ENCODE measurements around the gene HASPIN. TPM values are rescaled to one million over a fixed set of nuclear protein-coding genes. Genes with fewer than 3 reads are reported as not detected.

Gene HASPIN
- total RNA-seq, 1 donor from 2014 or later = 13.1 TPM

DNA sequence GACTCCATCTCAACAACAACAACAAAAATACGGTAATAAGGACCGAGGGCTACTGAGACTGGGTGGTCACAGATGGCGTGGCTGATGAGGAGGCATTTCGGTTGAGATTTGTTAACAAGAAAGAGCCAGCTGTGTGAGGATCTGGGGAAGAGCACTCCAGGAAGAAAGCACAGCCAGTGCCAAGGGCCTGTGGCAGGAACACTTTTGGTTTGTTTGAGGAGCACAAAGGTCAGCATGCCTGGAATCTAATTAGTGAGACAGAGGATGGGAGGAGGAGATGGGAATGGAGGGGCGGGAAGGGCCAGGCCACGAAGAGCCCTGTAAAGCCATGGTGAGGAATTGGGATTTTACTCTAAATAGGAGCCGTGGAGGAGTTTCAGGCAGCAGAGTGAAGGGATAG is 24.9 kb downstream of the HASPIN start:
- H3K27me3 Mint-ChIP-seq = no peaks in the 10 kb centered on the region
- TF ChIP-seq, protein P1, sequence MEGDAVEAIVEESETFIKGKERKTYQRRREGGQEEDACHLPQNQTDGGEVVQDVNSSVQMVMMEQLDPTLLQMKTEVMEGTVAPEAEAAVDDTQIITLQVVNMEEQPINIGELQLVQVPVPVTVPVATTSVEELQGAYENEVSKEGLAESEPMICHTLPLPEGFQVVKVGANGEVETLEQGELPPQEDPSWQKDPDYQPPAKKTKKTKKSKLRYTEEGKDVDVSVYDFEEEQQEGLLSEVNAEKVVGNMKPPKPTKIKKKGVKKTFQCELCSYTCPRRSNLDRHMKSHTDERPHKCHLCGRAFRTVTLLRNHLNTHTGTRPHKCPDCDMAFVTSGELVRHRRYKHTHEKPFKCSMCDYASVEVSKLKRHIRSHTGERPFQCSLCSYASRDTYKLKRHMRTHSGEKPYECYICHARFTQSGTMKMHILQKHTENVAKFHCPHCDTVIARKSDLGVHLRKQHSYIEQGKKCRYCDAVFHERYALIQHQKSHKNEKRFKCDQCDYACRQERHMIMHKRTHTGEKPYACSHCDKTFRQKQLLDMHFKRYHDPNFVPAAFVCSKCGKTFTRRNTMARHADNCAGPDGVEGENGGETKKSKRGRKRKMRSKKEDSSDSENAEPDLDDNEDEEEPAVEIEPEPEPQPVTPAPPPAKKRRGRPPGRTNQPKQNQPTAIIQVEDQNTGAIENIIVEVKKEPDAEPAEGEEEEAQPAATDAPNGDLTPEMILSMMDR (conservative IDR thresholded peaks at IDR 0.05) = no peak
- DNase-seq (ENCODE audit: extremely low spot score, unreplicated experiment) = no peak
- H3K4me3 Mint-ChIP-seq = no peak overlapping the region
- H3K9me3 Mint-ChIP-seq = no peaks in the 10 kb centered on the region
- no peaks in the 10 kb centered on the region for H3K36me3 Mint-ChIP-seq
- H3K27ac Mint-ChIP-seq = no peak overlapping the region
- H3K4me1 Mint-ChIP-seq (ENCODE audit: unreplicated experiment) = no peaks in the 10 kb centered on the region

DNA sequence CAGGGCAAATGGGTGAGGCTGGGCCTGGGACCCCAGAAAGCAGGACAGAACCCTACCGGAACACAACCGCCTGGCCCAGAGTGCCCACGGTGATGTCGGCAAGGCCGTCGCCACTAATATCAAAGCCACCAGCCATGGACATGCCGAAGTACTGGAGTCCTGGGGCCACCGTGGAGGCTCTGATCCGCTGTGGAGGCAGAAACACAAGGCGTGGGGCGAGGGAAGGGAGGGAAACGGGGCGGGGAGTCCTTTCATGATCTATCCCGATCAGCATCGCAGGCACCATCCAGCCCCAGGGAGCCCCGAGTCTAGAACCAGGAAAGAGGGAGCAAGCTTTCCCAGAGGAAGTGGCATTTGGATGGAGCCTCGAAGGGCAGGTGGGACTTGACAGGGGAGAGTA is 26.6 kb downstream of the HASPIN start:
- no peak overlapping the region for H3K27ac Mint-ChIP-seq
- no peaks in the 10 kb centered on the region for H3K9me3 Mint-ChIP-seq
- TF ChIP-seq, protein P1 (conservative IDR thresholded peaks at IDR 0.05) = no peak
- no peak overlapping the region for H3K4me3 Mint-ChIP-seq
- no peaks in the 10 kb centered on the region for H3K36me3 Mint-ChIP-seq
- H3K27me3 Mint-ChIP-seq = no peaks in the 10 kb centered on the region
- no peaks in the 10 kb centered on the region for H3K4me1 Mint-ChIP-seq (ENCODE audit: unreplicated experiment)
- DNase-seq (ENCODE audit: extremely low spot score, unreplicated experiment) = no peak

DNA sequence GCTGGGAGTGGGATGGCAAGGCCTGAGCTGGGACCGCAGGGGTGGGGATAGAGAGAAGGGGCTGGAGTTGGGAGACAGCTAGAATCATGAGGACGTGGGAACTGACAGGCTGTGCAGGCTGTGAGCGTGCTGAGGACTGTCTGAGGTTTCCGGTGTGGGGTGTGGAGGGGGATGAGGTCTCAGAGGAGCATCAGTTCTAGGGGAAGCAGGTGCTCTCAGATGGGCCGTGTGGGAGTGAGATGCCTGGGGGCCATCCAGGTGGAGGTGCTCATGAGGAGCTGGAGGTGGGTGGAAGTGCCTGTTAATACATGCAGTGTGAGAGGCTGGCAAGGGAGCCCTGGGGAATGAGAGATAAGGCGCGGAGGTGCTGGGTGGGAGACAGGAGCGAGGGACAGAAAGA is 27.2 kb downstream of the HASPIN start:
- Mint-ChIP-seq H3K4me3 (no peak overlapping the region), H3K27ac (no peak overlapping the region), H3K4me1 (ENCODE audit: unreplicated experiment) (no peaks in the 10 kb centered on the region), H3K9me3 (no peaks in the 10 kb centered on the region), H3K36me3 (no peaks in the 10 kb centered on the region), H3K27me3 (no peaks in the 10 kb centered on the region)
- no peak for DNase-seq (ENCODE audit: extremely low spot score, unreplicated experiment)
- TF ChIP-seq, protein P1 (conservative IDR thresholded peaks at IDR 0.05) = no peak

DNA sequence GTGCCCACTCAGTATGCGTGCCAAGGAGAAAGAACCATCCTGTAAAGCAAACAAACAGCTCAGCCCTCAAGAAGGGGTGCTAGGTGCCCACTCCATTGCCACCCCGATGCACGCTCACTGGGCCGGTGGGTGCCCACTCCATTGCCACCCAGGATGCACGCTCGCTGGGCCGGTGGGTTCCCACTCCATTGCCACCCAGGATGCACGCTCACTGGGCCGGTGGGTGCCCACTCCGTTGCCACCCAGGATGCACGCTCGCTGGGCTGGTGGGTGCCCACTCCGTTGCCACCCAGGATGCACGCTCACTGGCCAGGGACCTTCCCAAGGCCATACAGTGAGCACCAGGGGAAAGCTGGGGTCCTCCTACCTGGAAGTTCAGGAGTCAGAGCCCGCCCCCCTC is 28.1 kb downstream of the HASPIN start:
- no peak overlapping the region for H3K4me3 Mint-ChIP-seq
- DNase-seq (ENCODE audit: extremely low spot score, unreplicated experiment) = no peak
- TF ChIP-seq, protein P1 (conservative IDR thresholded peaks at IDR 0.05) = no peak
- no peaks in the 10 kb centered on the region for H3K9me3 Mint-ChIP-seq
- H3K27ac Mint-ChIP-seq = no peak overlapping the region
- no peaks in the 10 kb centered on the region for H3K4me1 Mint-ChIP-seq (ENCODE audit: unreplicated experiment)
- H3K36me3 Mint-ChIP-seq = no peaks in the 10 kb centered on the region
- H3K27me3 Mint-ChIP-seq = no peaks in the 10 kb centered on the region

DNA sequence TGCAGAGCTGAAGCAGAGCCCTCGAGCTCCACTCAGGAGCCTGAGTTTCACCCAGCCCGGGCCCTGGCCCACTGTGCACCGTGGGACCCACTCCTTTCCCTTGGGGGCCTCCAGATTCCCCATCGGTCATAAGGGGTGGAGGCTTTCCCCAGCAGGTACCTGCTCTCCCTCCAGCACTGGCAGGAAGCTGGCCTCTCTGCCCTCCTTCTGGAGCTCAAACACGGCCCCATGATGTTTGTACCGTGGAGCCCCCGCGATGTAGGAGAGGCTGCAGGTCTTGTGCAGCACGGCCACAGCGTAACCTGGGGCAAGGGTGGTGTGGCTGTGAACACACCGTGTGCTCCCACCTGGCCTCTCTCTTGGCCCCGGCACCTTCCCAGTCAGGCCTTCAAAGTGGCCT is 29.9 kb downstream of the HASPIN start:
- no peaks in the 10 kb centered on the region for H3K36me3 Mint-ChIP-seq
- no peaks in the 10 kb centered on the region for H3K27me3 Mint-ChIP-seq
- no peaks in the 10 kb centered on the region for H3K4me1 Mint-ChIP-seq (ENCODE audit: unreplicated experiment)
- no peak for DNase-seq (ENCODE audit: extremely low spot score, unreplicated experiment)
- H3K27ac Mint-ChIP-seq = peak overlapping the region; percentile 56
- no peak overlapping the region for H3K4me3 Mint-ChIP-seq
- H3K9me3 Mint-ChIP-seq = no peaks in the 10 kb centered on the region
- TF ChIP-seq, protein P1 (conservative IDR thresholded peaks at IDR 0.05) = no peak

DNA sequence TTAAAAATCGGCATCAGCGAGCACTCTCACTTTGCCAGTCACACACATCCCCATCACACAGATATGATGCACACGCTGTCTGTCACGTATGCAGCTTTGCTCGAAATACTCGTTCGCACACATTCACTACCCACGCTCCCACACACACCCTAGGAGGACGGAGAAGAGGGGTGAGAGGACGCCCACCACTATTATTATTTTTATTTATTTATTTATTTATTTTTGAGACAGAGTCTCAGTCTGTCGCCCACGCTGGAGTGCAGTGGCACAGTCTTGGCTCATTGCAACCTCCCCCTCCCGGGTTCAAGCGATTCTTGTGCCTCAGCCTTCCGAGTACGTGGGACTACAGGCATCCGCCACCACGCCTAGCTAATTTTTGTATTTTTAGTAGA is 30.4 kb downstream of the HASPIN start:
- TF ChIP-seq, protein P1 (conservative IDR thresholded peaks at IDR 0.05) = no peak
- no peaks in the 10 kb centered on the region for H3K27me3 Mint-ChIP-seq
- H3K4me1 Mint-ChIP-seq (ENCODE audit: unreplicated experiment) = no peaks in the 10 kb centered on the region
- peak overlapping the region; percentile 73 for H3K4me3 Mint-ChIP-seq
- DNase-seq (ENCODE audit: extremely low spot score, unreplicated experiment) = no peak
- H3K9me3 Mint-ChIP-seq = no peaks in the 10 kb centered on the region
- peak overlapping the region; percentile 75 for H3K27ac Mint-ChIP-seq
- no peaks in the 10 kb centered on the region for H3K36me3 Mint-ChIP-seq

All from type B pancreatic cell (in vitro differentiated cells).